Nephron (organoid): Measurements from ENCODE around the gene ALG9.

Experiments used
- H3K27ac Mint-ChIP-seq, 3 experiments: 2 replicates each; pipeline ENCODE4 v1.8.0; 2020; ENCODE audit warnings: mixed read lengths in 3 of 3, mild to moderate bottlenecking in 2 of 3, moderate library complexity in 1 of 3
- H3K27me3 Mint-ChIP-seq: 2 replicates; pipeline ENCODE4 v1.8.0; 2021; ENCODE audit warnings: low read depth, mild to moderate bottlenecking, moderate library complexity, mixed read lengths
- H3K36me3 Mint-ChIP-seq: 2 replicates; pipeline ENCODE4 v1.8.0; 2020; ENCODE audit warnings: low read depth, mixed read lengths
- H3K4me1 Mint-ChIP-seq: 2 replicates; pipeline ENCODE4 v1.8.0; 2020; ENCODE audit warnings: mixed read lengths
- H3K4me3 Mint-ChIP-seq, 3 experiments: 2 replicates each; pipeline ENCODE4 v1.8.0; 2020; ENCODE audit warnings: mild to moderate bottlenecking in 3 of 3, mixed read lengths in 3 of 3, moderate library complexity in 2 of 3
- H3K9me3 Mint-ChIP-seq: 2 replicates; pipeline ENCODE4 v1.8.0; 2020; ENCODE audit warnings: mixed read lengths
- TF ChIP-seq, protein P1 (sequence below), 3 experiments: fragments of 200-600 bp; sonication (generic); IDR thresholded peaks; one replicate each; pipeline ENCODE4 v1.5.0; 2021; ENCODE audit warnings: antibody characterized with exemption in 3 of 3; ENCODE audit not compliant: unreplicated experiment in 3 of 3

ALG9 gene

DNA sequence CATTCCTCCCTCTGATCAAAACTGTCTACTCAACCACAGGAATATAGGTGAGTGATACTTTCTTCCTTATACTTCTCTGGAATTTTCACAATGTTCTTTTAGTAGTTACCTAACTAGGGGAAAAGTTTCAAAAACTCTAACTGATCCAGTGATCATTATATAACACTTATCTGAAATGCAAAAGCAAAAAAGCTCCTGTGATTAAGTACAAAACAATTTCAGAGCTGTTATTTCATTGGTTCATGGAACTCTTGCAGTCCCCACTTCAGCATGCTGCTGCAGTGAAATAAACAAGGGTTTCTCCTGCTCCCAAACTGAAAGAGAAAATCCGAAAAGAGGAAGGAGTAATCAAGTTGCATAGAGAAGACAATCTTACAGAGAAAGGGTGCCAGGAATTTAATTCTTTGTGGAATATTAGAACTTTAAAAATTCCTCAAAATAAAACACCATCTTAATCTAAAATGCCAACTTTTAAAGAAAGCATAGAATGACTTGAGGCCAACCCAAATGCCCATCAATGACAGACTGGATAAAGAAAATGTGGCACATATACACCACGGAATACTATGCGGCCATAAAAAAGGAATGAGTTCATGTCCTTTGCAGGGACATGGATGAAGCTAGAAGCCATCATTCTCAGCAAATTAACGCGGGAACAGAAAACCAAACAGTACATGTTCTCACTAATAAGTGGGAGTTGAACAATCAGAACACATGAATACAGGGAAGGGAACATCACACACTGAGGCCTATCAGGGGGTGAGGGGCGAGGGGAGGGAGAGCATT lies 125.5 kb downstream of the ALG9 start:
- H3K27ac Mint-ChIP-seq, result no peak overlapping the region
- H3K4me1 Mint-ChIP-seq, result no peaks in the 10 kb centered on the region
- TF ChIP-seq, protein P1, sequence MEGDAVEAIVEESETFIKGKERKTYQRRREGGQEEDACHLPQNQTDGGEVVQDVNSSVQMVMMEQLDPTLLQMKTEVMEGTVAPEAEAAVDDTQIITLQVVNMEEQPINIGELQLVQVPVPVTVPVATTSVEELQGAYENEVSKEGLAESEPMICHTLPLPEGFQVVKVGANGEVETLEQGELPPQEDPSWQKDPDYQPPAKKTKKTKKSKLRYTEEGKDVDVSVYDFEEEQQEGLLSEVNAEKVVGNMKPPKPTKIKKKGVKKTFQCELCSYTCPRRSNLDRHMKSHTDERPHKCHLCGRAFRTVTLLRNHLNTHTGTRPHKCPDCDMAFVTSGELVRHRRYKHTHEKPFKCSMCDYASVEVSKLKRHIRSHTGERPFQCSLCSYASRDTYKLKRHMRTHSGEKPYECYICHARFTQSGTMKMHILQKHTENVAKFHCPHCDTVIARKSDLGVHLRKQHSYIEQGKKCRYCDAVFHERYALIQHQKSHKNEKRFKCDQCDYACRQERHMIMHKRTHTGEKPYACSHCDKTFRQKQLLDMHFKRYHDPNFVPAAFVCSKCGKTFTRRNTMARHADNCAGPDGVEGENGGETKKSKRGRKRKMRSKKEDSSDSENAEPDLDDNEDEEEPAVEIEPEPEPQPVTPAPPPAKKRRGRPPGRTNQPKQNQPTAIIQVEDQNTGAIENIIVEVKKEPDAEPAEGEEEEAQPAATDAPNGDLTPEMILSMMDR (IDR thresholded peaks at IDR 0.05; ENCODE audit: unreplicated experiment in 3 of 3), result no peak
- H3K4me3 Mint-ChIP-seq, result no peak overlapping the region
- no peaks in the 10 kb centered on the region for H3K9me3 Mint-ChIP-seq
- peaks cover 80% of the 10 kb centered on the region for H3K36me3 Mint-ChIP-seq
- no peaks in the 10 kb centered on the region for H3K27me3 Mint-ChIP-seq

- H3K4me1 Mint-ChIP-seq, result no peaks in the 10 kb centered on the region
- TF ChIP-seq, protein P1 (IDR thresholded peaks at IDR 0.05; ENCODE audit: unreplicated experiment in 3 of 3), result no peak
- peaks cover 77% of the 10 kb centered on the region for H3K36me3 Mint-ChIP-seq
- no peaks in the 10 kb centered on the region for H3K27me3 Mint-ChIP-seq
- no peaks in the 10 kb centered on the region for H3K9me3 Mint-ChIP-seq
- no peak overlapping the region for H3K4me3 Mint-ChIP-seq
- no peak overlapping the region for H3K27ac Mint-ChIP-seq
Observed at GRCh38 chr11:111743700-111744099, 127.7 kb downstream of the ALG9 start.

DNA sequence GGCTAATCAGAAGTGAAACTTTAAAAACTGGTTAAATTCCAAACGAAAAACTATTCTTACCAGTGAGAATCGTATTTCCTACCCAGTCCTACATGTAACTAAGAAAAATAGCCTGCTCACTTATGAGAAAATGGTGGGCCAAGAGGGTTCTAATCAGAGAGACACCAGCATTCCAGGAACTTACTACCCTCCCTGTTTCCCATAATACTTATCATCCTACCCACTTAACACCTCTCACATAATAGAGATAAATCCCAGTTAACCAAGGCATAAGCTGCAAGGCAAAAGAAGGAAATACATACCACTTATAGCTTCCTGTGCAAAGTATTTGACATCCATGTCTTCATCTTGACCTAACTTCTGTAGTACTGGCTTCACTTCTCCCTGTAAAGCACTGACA lies 129.6 kb downstream of the ALG9 start:
- Mint-ChIP-seq H3K9me3 (no peaks in the 10 kb centered on the region), H3K27ac (no peak overlapping the region), H3K36me3 (peaks cover 67% of the 10 kb centered on the region), H3K4me1 (peaks cover 13% of the 10 kb centered on the region), H3K4me3 (no peak overlapping the region), H3K27me3 (no peaks in the 10 kb centered on the region)
- TF ChIP-seq, protein P1 (IDR thresholded peaks at IDR 0.05; ENCODE audit: unreplicated experiment in 3 of 3), result no peak

DNA sequence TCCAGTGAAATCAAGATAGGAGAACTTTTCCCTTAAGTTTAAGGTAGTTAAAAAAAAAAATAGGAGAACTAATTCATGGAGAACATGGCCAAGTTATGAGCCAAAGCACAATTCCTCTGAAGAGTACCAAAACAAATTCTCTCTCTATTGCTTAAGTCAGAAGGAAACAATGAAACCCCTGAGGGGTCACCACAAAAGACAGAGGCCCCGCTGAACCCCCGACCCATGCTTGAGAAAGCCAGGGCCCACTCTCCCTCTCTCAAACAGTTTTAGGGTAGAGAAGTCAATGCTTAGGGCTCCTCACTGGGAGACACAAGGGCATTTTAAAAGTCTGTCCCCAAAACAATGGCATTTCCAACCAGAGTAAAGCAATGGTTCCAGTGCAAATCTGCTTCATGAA lies 132.1 kb downstream of the ALG9 start:
- peaks cover 46% of the 10 kb centered on the region for H3K36me3 Mint-ChIP-seq
- peaks cover 36% of the 10 kb centered on the region for H3K4me1 Mint-ChIP-seq
- no peaks in the 10 kb centered on the region for H3K27me3 Mint-ChIP-seq
- no peaks in the 10 kb centered on the region for H3K9me3 Mint-ChIP-seq
- H3K27ac Mint-ChIP-seq, result no peak overlapping the region
- TF ChIP-seq, protein P1 (IDR thresholded peaks at IDR 0.05; ENCODE audit: unreplicated experiment in 3 of 3), result no peak
- H3K4me3 Mint-ChIP-seq, result no peak overlapping the region

GRCh38 chr11:111737444-111738210 lies 133.8 kb downstream of the ALG9 start:
- Mint-ChIP-seq H3K27ac (peak overlapping the region; percentile 95 to 100 (median 98)), H3K4me1 (peaks cover 48% of the 10 kb centered on the region), H3K27me3 (no peaks in the 10 kb centered on the region), H3K4me3 (peak overlapping the region in 1 of 3 experiments; percentile 20), H3K9me3 (no peaks in the 10 kb centered on the region), H3K36me3 (peaks cover 36% of the 10 kb centered on the region)
- TF ChIP-seq, protein P1 (IDR thresholded peaks at IDR 0.05; ENCODE audit: unreplicated experiment in 3 of 3), result no peak
